ENCODE results near the gene C16orf78.

- TF ChIP-seq POLR2AphosphoS5 (IDR thresholded peaks at IDR 0.05; ENCODE audit: borderline replicate concordance, low read depth, low read length) (no peak), EZH2 (IDR thresholded peaks at IDR 0.05) (no peak), FOXP2 (optimal IDR thresholded peaks at IDR 0.05; ENCODE audit: control extremely low read depth, extremely low read length, insufficient read depth) (no peak)
Measured at GRCh38 chr16:49434733-49435132, 61.1 kb downstream of the C16orf78 start.
